Neuronal stem cell (in vitro differentiated cells): Measurements from ENCODE around the gene PAGE4.
A peak's percentile ranks its signal among the peaks of the same experiment; 100 is the strongest.

ENCODE experiments used
- DNase-seq: peaks from one replicate; pipeline ENCODE4 v3.0.0-alpha.2; 2013; ENCODE audit warnings: low spot score
- H2AFZ ChIP-seq: one replicate; pipeline ENCODE4 v1.6.1; 2013; ENCODE audit warnings: mild to moderate bottlenecking, low read length, inconsistent platforms
- H2AK5ac ChIP-seq: 2 replicates; pipeline ENCODE4 v1.6.1; 2013; ENCODE audit warnings: low read depth, mild to moderate bottlenecking, inconsistent platforms, low read length, moderate library complexity, mixed read lengths
- H2BK120ac ChIP-seq: 2 replicates; pipeline ENCODE4 v1.6.1; 2013; ENCODE audit warnings: low read depth, mild to moderate bottlenecking, inconsistent platforms, low read length, moderate library complexity, mixed read lengths
- H2BK12ac ChIP-seq: one replicate; pipeline ENCODE4 v1.6.1; 2013; ENCODE audit warnings: low read length, inconsistent platforms
- H2BK15ac ChIP-seq: 2 replicates; pipeline ENCODE4 v1.6.1; 2013; ENCODE audit warnings: mild to moderate bottlenecking, low read length, inconsistent platforms, mixed read lengths
- H2BK5ac ChIP-seq: one replicate; pipeline ENCODE4 v1.6.1; 2013; ENCODE audit warnings: inconsistent platforms, mild to moderate bottlenecking, low read length, moderate library complexity
- H3K14ac ChIP-seq: one replicate; pipeline ENCODE4 v1.6.1; 2013; ENCODE audit warnings: low read length, inconsistent platforms
- H3K18ac ChIP-seq: 2 replicates; pipeline ENCODE4 v1.6.1; 2013; ENCODE audit warnings: low read length, inconsistent platforms
- H3K23ac ChIP-seq: 2 replicates; pipeline ENCODE4 v1.6.1; 2013; ENCODE audit warnings: low read depth, mild to moderate bottlenecking, mixed read lengths, low read length, inconsistent platforms; ENCODE audit not compliant: poor library complexity
- H3K27ac ChIP-seq: replicated peaks from 3 replicates; pipeline ENCODE4 v1.5.1; 2013; ENCODE audit warnings: low read length, inconsistent platforms
- H3K27me3 ChIP-seq, 3 experiments: 2 replicates each; pipeline ENCODE4 v1.6.1; 2013; ENCODE audit warnings: low read length in 3 of 3, mild to moderate bottlenecking in 2 of 3, inconsistent platforms in 1 of 3, low read depth in 1 of 3, mixed read lengths in 1 of 3, moderate library complexity in 1 of 3; ENCODE audit not compliant: control insufficient read depth in 3 of 3, insufficient read depth in 3 of 3
- H3K36me3 ChIP-seq, 2 donors: replicated peaks in 1 of 2; 2 replicates each; pipeline ENCODE4 v1.6.1; 2013; ENCODE audit warnings: low read length in 2 of 2; ENCODE audit not compliant: control insufficient read depth in 2 of 2, insufficient read depth in 2 of 2
- H3K4ac ChIP-seq: 2 replicates; pipeline ENCODE4 v1.6.1; 2013; ENCODE audit warnings: inconsistent platforms, mild to moderate bottlenecking, low read length, moderate library complexity
- H3K4me1 ChIP-seq, 2 donors: 1 replicate in 1 of 2; 2 replicates in 1 of 2; pipeline ENCODE4 v1.6.1; 2013; ENCODE audit warnings: low read length in 2 of 2, low read depth in 1 of 2; ENCODE audit not compliant: control insufficient read depth in 2 of 2, insufficient read depth in 1 of 2
- H3K4me2 ChIP-seq: one replicate; pipeline ENCODE4 v1.6.1; 2013; ENCODE audit warnings: mild to moderate bottlenecking, low read length, inconsistent platforms; ENCODE audit not compliant: insufficient read depth, poor library complexity, severe bottlenecking
- H3K4me3 ChIP-seq, 2 donors: 2 replicates each; pipeline ENCODE4 v1.5.1; 2013; ENCODE audit warnings: low read length in 2 of 2, mild to moderate bottlenecking in 2 of 2, inconsistent platforms in 1 of 2, moderate library complexity in 1 of 2
- H3K79me1 ChIP-seq: one replicate; pipeline ENCODE4 v1.6.1; 2013; ENCODE audit warnings: low read depth, mild to moderate bottlenecking, inconsistent platforms, low read length, moderate library complexity
- H3K9ac ChIP-seq: one replicate; pipeline ENCODE4 v1.6.1; 2013; ENCODE audit warnings: mild to moderate bottlenecking, low read depth, low read length, inconsistent platforms; ENCODE audit not compliant: poor library complexity
- H3K9me3 ChIP-seq, 2 donors: replicated peaks in 1 of 2; 2 replicates each; pipeline versions ENCODE3 to v1.6.1; 2013; ENCODE audit warnings: low read length in 2 of 2, mild to moderate bottlenecking in 2 of 2, inconsistent platforms in 1 of 2, low read depth in 1 of 2, mixed read lengths in 1 of 2, moderate library complexity in 1 of 2; ENCODE audit not compliant: control insufficient read depth in 2 of 2, insufficient read depth in 1 of 2
- H4K8ac ChIP-seq: one replicate; pipeline ENCODE4 v1.6.1; 2013; ENCODE audit warnings: low read depth, mild to moderate bottlenecking, inconsistent platforms, low read length, moderate library complexity
- H4K91ac ChIP-seq: one replicate; pipeline ENCODE4 v1.6.1; 2013; ENCODE audit warnings: low read length, low read depth, mild to moderate bottlenecking, inconsistent platforms; ENCODE audit not compliant: poor library complexity
- WGBS, 2 donors: extraction: QIAGEN DNeasy Blood & Tissue Kit; methylation state at CpG; one replicate each; pipeline ENCODE4 v1.1.7; 2013; ENCODE audit warnings: missing lambda C conversion rate in 2 of 2, mixed read lengths in 1 of 2; ENCODE audit not compliant: insufficient read length in 2 of 2, insufficient replicate concordance in 1 of 2; ENCODE audit errors: extremely low coverage in 2 of 2; 5-methylcytosine and 5-hydroxymethylcytosine counted together

Gene PAGE4

DNA sequence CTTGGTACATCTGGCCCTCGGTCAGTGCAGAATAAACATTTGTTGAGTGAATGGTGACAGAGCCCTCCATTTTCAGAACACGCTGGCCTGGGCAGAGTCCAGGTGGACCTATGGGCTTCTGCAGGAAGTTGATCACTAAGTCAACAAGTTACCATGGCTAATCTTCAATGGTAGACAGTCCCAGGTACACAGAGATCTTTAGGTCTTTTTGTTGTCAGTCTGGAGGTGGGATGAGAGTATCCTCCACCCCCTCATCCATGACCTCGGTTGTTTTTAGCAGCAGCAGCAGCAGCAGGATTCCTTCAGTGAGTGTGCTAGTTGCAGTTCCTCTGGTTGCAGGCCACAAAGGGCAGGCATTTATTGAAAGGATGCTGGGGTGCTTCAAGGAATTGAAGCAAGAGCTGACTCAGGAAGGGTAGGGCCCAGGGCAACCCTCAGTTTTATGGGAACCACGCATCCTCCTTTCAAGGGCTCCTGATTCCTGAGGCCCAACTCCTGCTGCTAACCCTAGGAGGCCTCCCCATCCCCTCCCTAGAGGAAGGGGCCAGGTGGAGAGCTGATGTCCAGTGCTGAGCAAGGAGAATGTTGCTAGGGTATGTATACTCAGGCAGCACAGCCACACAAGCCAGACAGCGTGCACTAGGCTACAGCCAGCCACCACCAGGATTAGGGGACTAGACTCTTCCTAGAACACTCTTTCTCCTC lies 48.4 kb downstream of the PAGE4 start:
- no peak overlapping the region for H4K8ac ChIP-seq
- H3K79me1 ChIP-seq: peaks cover 5% of the 10 kb centered on the region
- H2AK5ac ChIP-seq: no peak overlapping the region
- no peak overlapping the region for H2BK15ac ChIP-seq
- H2BK120ac ChIP-seq: no peak overlapping the region
- no peak overlapping the region for H3K18ac ChIP-seq
- no peak for DNase-seq
- H3K4me3 ChIP-seq: no peak overlapping the region
- no peak overlapping the region for H3K4me2 ChIP-seq
- WGBS, 2 donors: no CpG with 5 or more reads among the region's 5 CpGs
- no peak overlapping the region for H3K4ac ChIP-seq
- H2BK12ac ChIP-seq: no peak overlapping the region
- H3K23ac ChIP-seq: no peak overlapping the region
- peaks cover 8 to 16% of the 10 kb centered on the region in 2 donors for H3K36me3 ChIP-seq
- no peak overlapping the region for H3K27ac ChIP-seq
- no peak overlapping the region for H4K91ac ChIP-seq
- no peak overlapping the region for H3K14ac ChIP-seq
- H3K27me3 ChIP-seq: no peaks in the 10 kb centered on the region
- H2BK5ac ChIP-seq: no peak overlapping the region
- peaks cover 0 to 6% of the 10 kb centered on the region in 2 donors for H3K9me3 ChIP-seq
- no peak overlapping the region for H3K9ac ChIP-seq
- peak overlapping the region; percentile 93 for H2AFZ ChIP-seq
- peaks cover 2 to 7% of the 10 kb centered on the region in 2 donors for H3K4me1 ChIP-seq

DNA sequence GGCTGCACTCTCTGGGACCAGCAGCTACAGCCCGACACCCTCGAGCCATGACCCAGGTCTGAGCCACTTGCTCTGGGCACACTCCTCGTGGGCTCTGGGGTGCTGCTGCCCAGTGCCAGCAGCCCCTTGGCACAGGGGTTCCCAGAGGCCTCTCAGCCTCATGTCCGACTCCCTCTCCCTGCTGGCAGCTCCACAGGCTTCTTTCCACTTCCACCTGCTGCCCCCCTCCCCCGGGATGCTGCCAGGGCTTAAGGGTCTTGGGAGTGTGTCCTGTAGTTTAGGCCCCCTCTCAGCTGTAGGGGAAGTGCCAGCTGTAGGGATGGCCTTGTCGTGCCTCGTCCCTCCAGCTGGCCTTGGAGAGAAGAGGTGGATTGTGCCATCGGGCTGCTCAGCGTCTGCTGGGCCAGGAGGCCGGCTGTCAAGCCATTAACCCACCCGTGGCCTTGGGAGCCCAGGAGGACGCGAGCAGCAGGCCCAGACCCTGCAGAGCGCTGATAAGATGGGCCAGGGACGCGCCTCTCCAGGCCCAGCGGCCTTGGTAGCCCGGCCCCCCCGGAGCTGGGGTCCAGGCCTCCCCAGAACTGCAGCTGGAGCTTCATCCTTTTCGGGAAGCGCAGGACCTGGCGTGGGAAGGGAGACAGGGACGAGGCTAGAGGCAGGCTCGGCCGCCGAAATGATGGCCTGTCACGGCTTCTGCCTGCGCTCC lies 49.2 kb downstream of the PAGE4 start:
- Histone ChIP-seq H3K9ac (peak overlapping the region; percentile 70), H4K91ac (no peak overlapping the region), H4K8ac (no peak overlapping the region), H2AK5ac (peak overlapping the region; percentile 68), H3K18ac (peak overlapping the region; percentile 80), H3K79me1 (peaks cover 5% of the 10 kb centered on the region), H3K27ac (peak overlapping the region; percentile 82), H3K36me3 (peaks cover 9 to 18% of the 10 kb centered on the region in 2 donors), H2BK15ac (no peak overlapping the region), H3K27me3 (no peaks in the 10 kb centered on the region), H3K4ac (no peak overlapping the region), H2BK5ac (no peak overlapping the region), H3K9me3 (peaks cover 0 to 6% of the 10 kb centered on the region in 2 donors), H3K4me3 (peak overlapping the region; percentile 61 to 72), H2BK12ac (no peak overlapping the region), H3K14ac (no peak overlapping the region), H3K23ac (no peak overlapping the region), H3K4me2 (peak overlapping the region; percentile 62), H2AFZ (peak overlapping the region; percentile 93), H2BK120ac (no peak overlapping the region), H3K4me1 (peaks cover 2 to 7% of the 10 kb centered on the region in 2 donors)
- DNase-seq: peak; percentile 3
- whole genome bisulfite sequencing, 2 donors: no CpG with 5 or more reads among the region's 28 CpGs

GRCh38 chrX:49878834-49879655 lies 49.9 kb downstream of the PAGE4 start, which contains the start of gene USP27X:
Gene USP27X, plus strand, starts transcription at chrX:49879484. Its CDS starts 824 bp downstream, at chrX:49880308.
- peak; percentile 64 for DNase-seq
- Histone ChIP-seq H2BK12ac (no peak within 1 kb of the TSS), H4K91ac (no peak within 1 kb of the TSS), H3K27ac (peak within 1 kb of the TSS; percentile 82), H3K9me3 (peaks cover 0 to 6% of the 10 kb centered on the region in 2 donors), H2BK120ac (no peak within 1 kb of the TSS), H3K4me2 (peak within 1 kb of the TSS; percentile 62), H3K4me3 (peak within 1 kb of the TSS; percentile 61 to 87), H3K27me3 (no peaks in the 10 kb centered on the region), H3K79me1 (peaks cover 5% of the 10 kb centered on the region), H3K14ac (no peak within 1 kb of the TSS), H3K18ac (peak within 1 kb of the TSS; percentile 80), H2BK5ac (no peak within 1 kb of the TSS), H3K9ac (peak within 1 kb of the TSS; percentile 70), H4K8ac (no peak within 1 kb of the TSS), H3K4ac (no peak within 1 kb of the TSS), H3K4me1 (peaks cover 2 to 7% of the 10 kb centered on the region in 2 donors), H2BK15ac (no peak within 1 kb of the TSS), H3K23ac (peak within 1 kb of the TSS; percentile 55), H2AFZ (peak within 1 kb of the TSS; percentile 93), H3K36me3 (peaks cover 9 to 18% of the 10 kb centered on the region in 2 donors), H2AK5ac (peak within 1 kb of the TSS; percentile 68)
- no CpG with 5 or more reads among the region's 60 CpGs for WGBS, 2 donors
